ENCODE measurements around the gene CDRT15. TPM values are rescaled to one million over a fixed set of nuclear protein-coding genes. Genes with fewer than 3 reads are reported as not detected.

The CDRT15 gene
- total RNA-seq, 4 donors from 2014 or later = not detected

- H3K27me3 ChIP-seq = no peaks in the 10 kb centered on the region
- H3K9me3 ChIP-seq = no peaks in the 10 kb centered on the region
- WGBS, 2 donors = 93 to 94% methylated on average over 11 to 12 of the region's 12 CpGs
- H3K36me3 ChIP-seq = peaks cover 0 to 47% (median 0%) of the 10 kb centered on the region in 3 donors
- TF ChIP-seq POLR2A (IDR thresholded peaks at IDR 0.05) (no peak), EP300 (IDR thresholded peaks at IDR 0.05) (no peak), CTCF (IDR thresholded peaks at IDR 0.05) (no peak)
- H3K4me3 ChIP-seq = no peak overlapping the region
- H3K4me1 ChIP-seq = no peaks in the 10 kb centered on the region
- no peak overlapping the region for H3K27ac ChIP-seq
- DNase-seq (ENCODE audit: low spot score in 2 of 2) = no peak
These were observed 24.3 kb downstream of the CDRT15 start for GRCh38 chr17:14212401-14212800.

- H3K9me3 ChIP-seq = no peaks in the 10 kb centered on the region
- no peaks in the 10 kb centered on the region for H3K4me1 ChIP-seq
- TF ChIP-seq CTCF (IDR thresholded peaks at IDR 0.05) (peak in 3 of 5 experiments; percentile 14 to 21 (median 17)), EP300 (IDR thresholded peaks at IDR 0.05) (no peak)
- no peak overlapping the region for H3K4me3 ChIP-seq
- H3K27ac ChIP-seq = no peak overlapping the region
- no peak for DNase-seq (ENCODE audit: low spot score in 2 of 2)
- WGBS, 2 donors = 58 to 62% methylated on average over 17 of the region's 17 CpGs
- H3K36me3 ChIP-seq = peaks cover 0 to 53% (median 0%) of the 10 kb centered on the region in 3 donors
- H3K27me3 ChIP-seq = no peaks in the 10 kb centered on the region
These were observed 24.9 kb downstream of the CDRT15 start for GRCh38 chr17:14211801-14212200.

- H3K27me3 ChIP-seq = no peaks in the 10 kb centered on the region
- TF ChIP-seq POLR2A (IDR thresholded peaks at IDR 0.05) = no peak
- H3K27ac ChIP-seq = no peak overlapping the region
- H3K9me3 ChIP-seq = no peaks in the 10 kb centered on the region
- 89 to 92% methylated on average over 4 of the region's 4 CpGs for WGBS, 2 donors
- no peak for DNase-seq (ENCODE audit: low spot score in 2 of 2)
- no peaks in the 10 kb centered on the region for H3K4me1 ChIP-seq
- no peak overlapping the region for H3K4me3 ChIP-seq
- peaks cover 0 to 59% (median 0%) of the 10 kb centered on the region in 3 donors for H3K36me3 ChIP-seq
These were observed 25.4 kb downstream of the CDRT15 start for GRCh38 chr17:14211246-14211645.

GRCh38 chr17:14209215-14209614, 27.4 kb downstream of the CDRT15 start:
- Histone ChIP-seq H3K27me3 (no peaks in the 10 kb centered on the region), H3K36me3 (peaks cover 0 to 72% (median 0%) of the 10 kb centered on the region in 3 donors)
- DNase-seq (ENCODE audit: low spot score in 2 of 2) = no peak

GRCh38 chr17:14207791-14208190, 28.9 kb downstream of the CDRT15 start:
- no peaks in the 10 kb centered on the region for H3K4me1 ChIP-seq
- DNase-seq (ENCODE audit: low spot score in 2 of 2) = no peak
- 97 to 99% methylated on average over 5 of the region's 5 CpGs for WGBS, 2 donors
- no peak overlapping the region for H3K27ac ChIP-seq
- no peak for TF ChIP-seq CTCF (IDR thresholded peaks at IDR 0.05)
- TF ChIP-seq EP300 (IDR thresholded peaks at IDR 0.05) = no peak
- TF ChIP-seq POLR2A (IDR thresholded peaks at IDR 0.05) = no peak
- H3K27me3 ChIP-seq = no peaks in the 10 kb centered on the region
- H3K36me3 ChIP-seq = peaks cover 0 to 72% (median 0%) of the 10 kb centered on the region in 3 donors
- H3K9me3 ChIP-seq = no peaks in the 10 kb centered on the region
- H3K4me3 ChIP-seq = no peak overlapping the region

More at GRCh38 chr17:14209215-14209614, 27.4 kb downstream of the CDRT15 start:
- H3K9me3 ChIP-seq = no peaks in the 10 kb centered on the region
- no peak overlapping the region for H3K4me3 ChIP-seq
- no peak for TF ChIP-seq EP300 (IDR thresholded peaks at IDR 0.05)
- H3K4me1 ChIP-seq = no peaks in the 10 kb centered on the region
- 85 to 88% methylated on average over 3 of the region's 3 CpGs for WGBS, 2 donors
- H3K27ac ChIP-seq = no peak overlapping the region

GRCh38 chr17:14206891-14207290, 29.8 kb downstream of the CDRT15 start:
- 96% methylated on average over 29 of the region's 29 CpGs for WGBS, 2 donors
- H3K4me3 ChIP-seq = no peak overlapping the region
- no peak overlapping the region for H3K27ac ChIP-seq
- peaks cover 0 to 65% (median 0%) of the 10 kb centered on the region in 3 donors for H3K36me3 ChIP-seq
- no peaks in the 10 kb centered on the region for H3K4me1 ChIP-seq
- no peak for TF ChIP-seq EP300 (IDR thresholded peaks at IDR 0.05)
- TF ChIP-seq CTCF (IDR thresholded peaks at IDR 0.05) = no peak
- TF ChIP-seq POLR2A (IDR thresholded peaks at IDR 0.05) = no peak
- no peak for DNase-seq (ENCODE audit: low spot score in 2 of 2)
- H3K9me3 ChIP-seq = no peaks in the 10 kb centered on the region
- no peaks in the 10 kb centered on the region for H3K27me3 ChIP-seq

All from tibial nerve (tissue), 4 donors.